ENCODE data around the gene ZHX3. TPM values are rescaled to one million over a fixed set of nuclear protein-coding genes. Genes with fewer than 3 reads are reported as not detected.

Gene ZHX3
- total and polyA plus RNA-seq, 2 donors (not counting 1 experiment from before 2014, with no cell fraction given), result 27.7 to 28.0 TPM

GRCh38 chr20:41334443-41335421 is 17.2 kb upstream of the ZHX3 start:
- no peak overlapping the region for H3K9ac ChIP-seq (ENCODE audit: insufficient read depth, low read length)
- H3K27ac ChIP-seq (ENCODE audit: insufficient read depth, low read length), result peak overlapping the region; percentile 40
- H3K4me3 ChIP-seq (replicated peaks in 1 of 4; ENCODE audit: control extremely low read depth in 1 of 4, insufficient read depth in 1 of 4, low read depth in 3 of 4, low read length in 4 of 4), result no peak overlapping the region
- H3K27me3 ChIP-seq (ENCODE audit: control insufficient read depth, insufficient read depth, low read length), result no peaks in the 10 kb centered on the region
- H3K4me1 ChIP-seq (ENCODE audit: control insufficient read depth, extremely low read depth, insufficient read depth, low read length), result peaks cover 10% of the 10 kb centered on the region
- no peaks in the 10 kb centered on the region for H3K9me3 ChIP-seq (ENCODE audit: control insufficient read depth, insufficient read depth, low read depth, low read length)
- peak in 1 of 2 donors; percentile 64 for DNase-seq (ENCODE audit: low read depth in 2 of 2)
- H4K20me1 ChIP-seq (ENCODE audit: control insufficient read depth, extremely low read depth, insufficient read depth, low read length), result no peaks in the 10 kb centered on the region
- no peaks in the 10 kb centered on the region for H3K36me3 ChIP-seq (ENCODE audit: control insufficient read depth, insufficient read depth, low read length)
- TF ChIP-seq CTCF (conservative IDR thresholded peaks at IDR 0.05 in 1 of 2, IDR thresholded peaks at IDR 0.05 in 1 of 2; ENCODE audit: low read depth in 1 of 2, low read length in 2 of 2) (no peak), EZH2 (IDR thresholded peaks at IDR 0.05; ENCODE audit: low read length, missing control alignments) (no peak)
- no peaks in the 10 kb centered on the region for H3K79me2 ChIP-seq (ENCODE audit: control insufficient read depth, insufficient read depth, low read length)
- H2AFZ ChIP-seq (ENCODE audit: low read length), result peak overlapping the region; percentile 79
- no peak overlapping the region for H3K4me2 ChIP-seq (ENCODE audit: extremely low read depth, insufficient read depth, low read length)

GRCh38 chr20:41334036-41334435 is 16.5 kb upstream of the ZHX3 start:
- H4K20me1 ChIP-seq (ENCODE audit: control insufficient read depth, extremely low read depth, insufficient read depth, low read length), result no peaks in the 10 kb centered on the region
- TF ChIP-seq CTCF (conservative IDR thresholded peaks at IDR 0.05 in 1 of 2, IDR thresholded peaks at IDR 0.05 in 1 of 2; ENCODE audit: low read depth in 1 of 2, low read length in 2 of 2) (no peak), EZH2 (IDR thresholded peaks at IDR 0.05; ENCODE audit: low read length, missing control alignments) (no peak)
- H3K9me3 ChIP-seq (ENCODE audit: control insufficient read depth, insufficient read depth, low read depth, low read length), result no peaks in the 10 kb centered on the region
- H3K36me3 ChIP-seq (ENCODE audit: control insufficient read depth, insufficient read depth, low read length), result no peaks in the 10 kb centered on the region
- H3K4me1 ChIP-seq (ENCODE audit: control insufficient read depth, extremely low read depth, insufficient read depth, low read length), result peaks cover 14% of the 10 kb centered on the region
- H3K4me2 ChIP-seq (ENCODE audit: extremely low read depth, insufficient read depth, low read length), result no peak overlapping the region
- no peak overlapping the region for H3K9ac ChIP-seq (ENCODE audit: insufficient read depth, low read length)
- no peaks in the 10 kb centered on the region for H3K27me3 ChIP-seq (ENCODE audit: control insufficient read depth, insufficient read depth, low read length)
- H3K4me3 ChIP-seq (replicated peaks in 1 of 4; ENCODE audit: control extremely low read depth in 1 of 4, insufficient read depth in 1 of 4, low read depth in 3 of 4, low read length in 4 of 4), result no peak overlapping the region
- peak overlapping the region; percentile 40 for H3K27ac ChIP-seq (ENCODE audit: insufficient read depth, low read length)
- peak overlapping the region; percentile 79 for H2AFZ ChIP-seq (ENCODE audit: low read length)
- H3K79me2 ChIP-seq (ENCODE audit: control insufficient read depth, insufficient read depth, low read length), result no peaks in the 10 kb centered on the region
- no peak for DNase-seq (ENCODE audit: low read depth in 2 of 2)

- no peaks in the 10 kb centered on the region for H4K20me1 ChIP-seq (ENCODE audit: control insufficient read depth, extremely low read depth, insufficient read depth, low read length)
- peaks cover 19% of the 10 kb centered on the region for H3K4me1 ChIP-seq (ENCODE audit: control insufficient read depth, extremely low read depth, insufficient read depth, low read length)
- H3K27ac ChIP-seq (ENCODE audit: insufficient read depth, low read length), result no peak overlapping the region
- no peaks in the 10 kb centered on the region for H3K79me2 ChIP-seq (ENCODE audit: control insufficient read depth, insufficient read depth, low read length)
- H3K4me3 ChIP-seq (replicated peaks in 1 of 4; ENCODE audit: control extremely low read depth in 1 of 4, insufficient read depth in 1 of 4, low read depth in 3 of 4, low read length in 4 of 4), result no peak overlapping the region
- no peak overlapping the region for H2AFZ ChIP-seq (ENCODE audit: low read length)
- H3K4me2 ChIP-seq (ENCODE audit: extremely low read depth, insufficient read depth, low read length), result no peak overlapping the region
- H3K9ac ChIP-seq (ENCODE audit: insufficient read depth, low read length), result no peak overlapping the region
- no peaks in the 10 kb centered on the region for H3K27me3 ChIP-seq (ENCODE audit: control insufficient read depth, insufficient read depth, low read length)
- no peaks in the 10 kb centered on the region for H3K9me3 ChIP-seq (ENCODE audit: control insufficient read depth, insufficient read depth, low read depth, low read length)
- H3K36me3 ChIP-seq (ENCODE audit: control insufficient read depth, insufficient read depth, low read length), result no peaks in the 10 kb centered on the region
- DNase-seq (ENCODE audit: low read depth in 2 of 2), result no peak
- TF ChIP-seq CTCF (conservative IDR thresholded peaks at IDR 0.05 in 1 of 2, IDR thresholded peaks at IDR 0.05 in 1 of 2; ENCODE audit: low read depth in 1 of 2, low read length in 2 of 2) (no peak), EZH2 (IDR thresholded peaks at IDR 0.05; ENCODE audit: low read length, missing control alignments) (no peak)
Observed at GRCh38 chr20:41331731-41332130, 14.2 kb upstream of the ZHX3 start.
